Stimulated activated CD4-positive, alpha-beta T cell treated with anti-CD3 and anti-CD28 coated beads, TNF-alpha, amount 100 ng/mL, for 4 hours (primary cell): ENCODE data around the gene COL7A1.
A peak's percentile ranks its signal among the peaks of the same experiment; 100 is the strongest.

Experiments used
- DNase-seq, 3 experiments: peaks; one replicate each; pipeline ENCODE4 v3.0.0-alpha.2; 2020; ENCODE audit warnings: low read depth in 3 of 3

COL7A1 gene

GRCh38 chr3:48595075-48595525 lies at the start of gene COL7A1:
COL7A1 (minus strand) TSS chr3:48595329; CDS start chr3:48595159, 170 bp downstream.
- no peak for DNase-seq

- DNase-seq = no peak
Measured at GRCh38 chr3:48642605-48643004, 47.5 kb upstream of the COL7A1 start.

GRCh38 chr3:48641396-48641795 lies 46.3 kb upstream of the COL7A1 start:
- no peak for DNase-seq

- no peak for DNase-seq
Measured at GRCh38 chr3:48639944-48640606, 44.9 kb upstream of the COL7A1 start.

GRCh38 chr3:48637305-48637704 lies 42.2 kb upstream of the COL7A1 start:
- DNase-seq = no peak

- DNase-seq = no peak
Measured at GRCh38 chr3:48636149-48636655, 41.1 kb upstream of the COL7A1 start.

GRCh38 chr3:48635222-48636021 lies 40.3 kb upstream of the COL7A1 start, which contains the start of gene SLC26A6:
SLC26A6 (minus strand) TSS chr3:48635461; CDS start chr3:48635393, 68 bp downstream.
- peak; percentile 84 to 89 (median 85) for DNase-seq

- DNase-seq = peak; percentile 26 to 45 (median 36)
Measured at GRCh38 chr3:48634661-48635221, 39.6 kb upstream of the COL7A1 start.

- no peak for DNase-seq
Measured at GRCh38 chr3:48633743-48634142, 38.6 kb upstream of the COL7A1 start.

- no peak for DNase-seq
Measured at GRCh38 chr3:48633256-48633655, 38.1 kb upstream of the COL7A1 start.

- no peak for DNase-seq
Measured at GRCh38 chr3:48631516-48632448, 36.7 kb upstream of the COL7A1 start.

GRCh38 chr3:48630833-48631232 lies 35.7 kb upstream of the COL7A1 start:
- DNase-seq = no peak

GRCh38 chr3:48630407-48630806 lies 35.3 kb upstream of the COL7A1 start:
- no peak for DNase-seq

- DNase-seq = no peak
Measured at GRCh38 chr3:48629894-48630293, 34.8 kb upstream of the COL7A1 start.

GRCh38 chr3:48628277-48629017 lies 33.3 kb upstream of the COL7A1 start:
- DNase-seq = no peak

- DNase-seq = no peak
Measured at GRCh38 chr3:48625600-48625999, 30.5 kb upstream of the COL7A1 start.

- DNase-seq = no peak
Measured at GRCh38 chr3:48624767-48625166, 29.6 kb upstream of the COL7A1 start.

GRCh38 chr3:48623851-48624547 lies 28.9 kb upstream of the COL7A1 start:
- no peak for DNase-seq

GRCh38 chr3:48621461-48621869 lies 26.3 kb upstream of the COL7A1 start, which contains the start of gene TMEM89:
TMEM89 (minus strand) TSS chr3:48621769; CDS start chr3:48621756, 13 bp downstream.
- DNase-seq = no peak
